Astrocyte (in vitro differentiated cells and primary cell): ENCODE measurements around the gene ARPC2. TPM values are rescaled to one million over a fixed set of nuclear protein-coding genes. Genes with fewer than 3 reads are reported as not detected.

Source experiments
- DNase-seq: peaks from one replicate; pipeline ENCODE4 v3.0.0-alpha.2; 2010; ENCODE audit warnings: low read depth
- FAIRE-seq: peaks from 2 replicates; lab custom pipeline; 2011; peaks lifted over from hg19 to GRCh38; lab: Jason Lieb, UNC
- H2AFZ ChIP-seq: 2 replicates; pipeline ENCODE4 v1.6.0; 2012; ENCODE audit warnings: low read depth, low read length, inconsistent platforms
- H3K27ac ChIP-seq: 2 replicates; pipeline ENCODE4 v1.5.1; 2011; ENCODE audit warnings: low read depth, low read length, inconsistent platforms
- H3K27me3 ChIP-seq: 2 replicates; pipeline ENCODE4 v1.6.0; 2011; ENCODE audit warnings: low read length, inconsistent platforms; ENCODE audit not compliant: insufficient read depth
- H3K36me3 ChIP-seq: 2 replicates; pipeline ENCODE4 v1.5.1; 2011; ENCODE audit warnings: low read length, inconsistent platforms; ENCODE audit not compliant: insufficient read depth
- H3K4me1 ChIP-seq: 2 replicates; pipeline ENCODE4 v1.5.1; 2011; ENCODE audit warnings: low read length, inconsistent platforms; ENCODE audit not compliant: insufficient read depth
- H3K4me2 ChIP-seq: 2 replicates; pipeline ENCODE4 v1.6.0; 2012; ENCODE audit warnings: low read length, inconsistent platforms
- H3K4me3 ChIP-seq: 2 replicates; pipeline ENCODE4 v1.5.1; 2011; ENCODE audit warnings: low read depth, mild to moderate bottlenecking, low read length, inconsistent platforms; ENCODE audit not compliant: insufficient read depth
- H3K79me2 ChIP-seq: 2 replicates; pipeline ENCODE4 v1.6.0; 2012; ENCODE audit warnings: mild to moderate bottlenecking, low read length, inconsistent platforms; ENCODE audit not compliant: insufficient read depth
- H3K9ac ChIP-seq: 2 replicates; pipeline ENCODE4 v1.6.0; 2012; ENCODE audit warnings: mild to moderate bottlenecking, low read length, inconsistent platforms
- H3K9me3 ChIP-seq: 2 replicates; pipeline ENCODE4 v1.5.1; 2012; ENCODE audit warnings: low read depth, mild to moderate bottlenecking, low read length, inconsistent platforms; ENCODE audit not compliant: insufficient read depth
- H4K20me1 ChIP-seq: 2 replicates; pipeline ENCODE4 v1.6.0; 2012; ENCODE audit warnings: low read length, inconsistent platforms; ENCODE audit not compliant: insufficient read depth
- H3K27ac Mint-ChIP-seq: one replicate; pipeline ENCODE4 v1.8.0; 2021; ENCODE audit warnings: mild to moderate bottlenecking, mixed read lengths; ENCODE audit not compliant: unreplicated experiment
- H3K27me3 Mint-ChIP-seq: one replicate; pipeline ENCODE4 v1.8.0; 2021; ENCODE audit warnings: low read depth, mixed read lengths; ENCODE audit not compliant: unreplicated experiment
- H3K36me3 Mint-ChIP-seq: one replicate; pipeline ENCODE4 v1.8.0; 2021; ENCODE audit warnings: low read depth, mixed read lengths; ENCODE audit not compliant: unreplicated experiment
- H3K4me1 Mint-ChIP-seq: one replicate; pipeline ENCODE4 v1.8.0; 2021; ENCODE audit warnings: low read depth, mixed read lengths; ENCODE audit not compliant: unreplicated experiment
- H3K4me3 Mint-ChIP-seq: one replicate; pipeline ENCODE4 v1.8.0; 2021; ENCODE audit warnings: mild to moderate bottlenecking, moderate library complexity, mixed read lengths; ENCODE audit not compliant: unreplicated experiment
- H3K9me3 Mint-ChIP-seq: one replicate; pipeline ENCODE4 v1.8.0; 2021; ENCODE audit warnings: mild to moderate bottlenecking, mixed read lengths; ENCODE audit not compliant: unreplicated experiment
- CTCF ChIP-seq: IDR thresholded peaks from 2 replicates; pipeline ENCODE4 v1.5.1; 2011; ENCODE audit warnings: low read depth, mild to moderate bottlenecking, inconsistent platforms, low read length, moderate library complexity; ENCODE audit not compliant: insufficient read depth
- EZH2 ChIP-seq: IDR thresholded peaks from 2 replicates; pipeline ENCODE4 v1.6.1; 2012; ENCODE audit warnings: mild to moderate bottlenecking, low read length, inconsistent platforms; ENCODE audit not compliant: insufficient read depth
- total RNA-seq: library from RNA; stranded (reverse); gene quantifications from 2 replicates; pipeline ENCODE4 v1.2.1, GENCODE V29; 2021

Gene ARPC2
- total RNA-seq, 1 donor from 2014 or later, result 535 TPM

GRCh38 chr2:218238887-218239286 lies 21.9 kb downstream of the ARPC2 start:
- Histone ChIP-seq H3K27ac (no peak overlapping the region), H4K20me1 (peaks cover 62% of the 10 kb centered on the region), H3K79me2 (peaks cover 52% of the 10 kb centered on the region), H3K9me3 (no peaks in the 10 kb centered on the region), H3K4me3 (no peak overlapping the region), H3K4me2 (no peak overlapping the region), H3K4me1 (no peaks in the 10 kb centered on the region), H2AFZ (no peak overlapping the region), H3K36me3 (peaks cover 88% of the 10 kb centered on the region), H3K27me3 (no peaks in the 10 kb centered on the region), H3K9ac (no peak overlapping the region)
- FAIRE-seq (no peak), DNase-seq (no peak)
- Mint-ChIP-seq H3K27me3 (no peaks in the 10 kb centered on the region), H3K9me3 (no peaks in the 10 kb centered on the region), H3K36me3 (peaks cover 28% of the 10 kb centered on the region), H3K4me3 (no peak overlapping the region), H3K4me1 (peaks cover 16% of the 10 kb centered on the region), H3K27ac (no peak overlapping the region)
- TF ChIP-seq EZH2, result no peak
- TF ChIP-seq CTCF, result no peak

- Histone ChIP-seq H4K20me1 (peaks cover 84% of the 10 kb centered on the region), H3K9me3 (no peaks in the 10 kb centered on the region), H3K79me2 (peaks cover 53% of the 10 kb centered on the region), H2AFZ (no peak overlapping the region), H3K4me2 (no peak overlapping the region), H3K27ac (no peak overlapping the region), H3K36me3 (peaks cover 80% of the 10 kb centered on the region), H3K9ac (no peak overlapping the region), H3K27me3 (no peaks in the 10 kb centered on the region), H3K4me3 (no peak overlapping the region), H3K4me1 (peaks cover 4% of the 10 kb centered on the region)
- Mint-ChIP-seq H3K4me1 (peaks cover 25% of the 10 kb centered on the region), H3K36me3 (peaks cover 31% of the 10 kb centered on the region), H3K27ac (no peak overlapping the region), H3K9me3 (no peaks in the 10 kb centered on the region), H3K4me3 (no peak overlapping the region), H3K27me3 (no peaks in the 10 kb centered on the region)
- FAIRE-seq, result no peak
- TF ChIP-seq EZH2 (no peak), CTCF (no peak)
- no peak for DNase-seq
These were observed 27.2 kb downstream of the ARPC2 start for GRCh38 chr2:218244204-218244603.

GRCh38 chr2:218244665-218245064 lies 27.7 kb downstream of the ARPC2 start:
- peaks cover 56% of the 10 kb centered on the region for H3K79me2 ChIP-seq
- H3K9ac ChIP-seq, result no peak overlapping the region
- Mint-ChIP-seq H3K27me3 (no peaks in the 10 kb centered on the region), H3K4me1 (peaks cover 28% of the 10 kb centered on the region), H3K9me3 (no peaks in the 10 kb centered on the region), H3K27ac (no peak overlapping the region), H3K36me3 (peaks cover 33% of the 10 kb centered on the region), H3K4me3 (no peak overlapping the region)
- H2AFZ ChIP-seq, result no peak overlapping the region
- H3K27ac ChIP-seq, result no peak overlapping the region
- no peaks in the 10 kb centered on the region for H3K27me3 ChIP-seq
- no peaks in the 10 kb centered on the region for H3K9me3 ChIP-seq
- no peak for DNase-seq
- peaks cover 82% of the 10 kb centered on the region for H3K36me3 ChIP-seq
- no peak for FAIRE-seq
- peaks cover 4% of the 10 kb centered on the region for H3K4me1 ChIP-seq
- peaks cover 86% of the 10 kb centered on the region for H4K20me1 ChIP-seq
- TF ChIP-seq EZH2 (no peak), CTCF (no peak)
- no peak overlapping the region for H3K4me3 ChIP-seq
- H3K4me2 ChIP-seq, result no peak overlapping the region
